Activated T-cell treated with anti-CD3 and anti-CD28 coated beads, Interleukin-2, amount 50 U/mL, for 24 hours (primary cell): ENCODE data around the gene TGM6.

Experiments
- DNase-seq: peaks from one replicate; pipeline ENCODE4 v3.0.0-alpha.2; 2020
- H3K27ac Mint-ChIP-seq: 2 replicates; pipeline ENCODE4 v1.8.0; 2020; ENCODE audit warnings: mild to moderate bottlenecking, mixed read lengths
- H3K27me3 Mint-ChIP-seq: 2 replicates; pipeline ENCODE4 v1.8.0; 2020; ENCODE audit warnings: mixed read lengths
- H3K36me3 Mint-ChIP-seq: 2 replicates; pipeline ENCODE4 v1.8.0; 2020; ENCODE audit warnings: low read depth, mixed read lengths
- H3K4me1 Mint-ChIP-seq: 2 replicates; pipeline ENCODE4 v1.8.0; 2020; ENCODE audit warnings: low read depth, mixed read lengths
- H3K4me3 Mint-ChIP-seq: 2 replicates; pipeline ENCODE4 v1.8.0; 2020; ENCODE audit warnings: mild to moderate bottlenecking, moderate library complexity, mixed read lengths
- H3K9me3 Mint-ChIP-seq: 2 replicates; pipeline ENCODE4 v1.8.0; 2020; ENCODE audit warnings: mixed read lengths

Gene TGM6

DNA sequence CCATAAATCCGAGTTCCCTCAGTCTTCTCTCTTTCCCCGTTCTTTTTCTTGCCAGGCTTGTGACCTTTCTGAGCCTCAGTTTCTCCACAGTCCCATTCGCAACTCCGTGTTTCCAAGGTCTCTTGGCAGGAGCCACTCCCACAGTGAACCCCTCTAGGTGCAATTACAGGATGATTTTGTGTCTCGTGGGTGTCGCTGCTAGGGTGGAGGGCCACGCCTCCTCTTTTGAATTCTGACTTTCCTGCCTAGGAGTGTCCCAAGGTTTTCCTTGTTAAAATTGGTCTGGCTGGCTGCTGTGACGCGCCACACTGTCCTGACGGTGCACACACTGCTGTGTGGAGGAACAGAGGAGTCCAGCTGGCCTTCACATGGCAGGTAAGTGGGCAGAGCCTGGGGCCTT lies at the start of gene TGM6:
Gene TGM6 (plus strand): TSS at position 301 of the 400 bp plus-strand sequence. CDS start 68 bp downstream, at position 369.
- Mint-ChIP-seq H3K9me3 (no peaks in the 10 kb centered on the region), H3K27ac (no peak within 1 kb of the TSS), H3K27me3 (peaks cover 14% of the 10 kb centered on the region), H3K36me3 (no peaks in the 10 kb centered on the region), H3K4me1 (peaks cover 21% of the 10 kb centered on the region), H3K4me3 (no peak within 1 kb of the TSS)
- DNase-seq = no peak

DNA sequence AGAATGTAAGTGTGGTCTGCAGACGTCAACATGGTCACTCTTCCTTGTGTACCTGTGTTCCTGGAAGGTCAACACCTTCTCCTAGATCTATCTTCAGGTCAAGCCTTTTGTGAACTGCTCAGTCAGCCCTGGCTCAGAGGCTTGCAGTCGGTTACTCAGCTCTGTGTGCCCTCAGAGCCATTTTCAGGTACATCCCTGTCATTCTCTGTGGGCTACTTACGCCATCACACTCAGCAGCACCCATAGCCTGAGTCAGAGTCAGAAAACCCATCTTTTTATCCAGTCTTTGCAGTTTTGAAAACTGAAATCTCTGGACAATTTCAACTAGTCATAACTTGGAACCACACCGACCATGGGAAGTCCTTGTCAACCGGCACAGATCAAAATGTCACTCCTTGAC lies 49.6 kb upstream of the TGM6 start:
- no peak for DNase-seq
- Mint-ChIP-seq H3K9me3 (no peaks in the 10 kb centered on the region), H3K4me3 (no peak overlapping the region), H3K4me1 (no peaks in the 10 kb centered on the region), H3K27me3 (peaks cover 12% of the 10 kb centered on the region), H3K36me3 (no peaks in the 10 kb centered on the region), H3K27ac (no peak overlapping the region)

DNA sequence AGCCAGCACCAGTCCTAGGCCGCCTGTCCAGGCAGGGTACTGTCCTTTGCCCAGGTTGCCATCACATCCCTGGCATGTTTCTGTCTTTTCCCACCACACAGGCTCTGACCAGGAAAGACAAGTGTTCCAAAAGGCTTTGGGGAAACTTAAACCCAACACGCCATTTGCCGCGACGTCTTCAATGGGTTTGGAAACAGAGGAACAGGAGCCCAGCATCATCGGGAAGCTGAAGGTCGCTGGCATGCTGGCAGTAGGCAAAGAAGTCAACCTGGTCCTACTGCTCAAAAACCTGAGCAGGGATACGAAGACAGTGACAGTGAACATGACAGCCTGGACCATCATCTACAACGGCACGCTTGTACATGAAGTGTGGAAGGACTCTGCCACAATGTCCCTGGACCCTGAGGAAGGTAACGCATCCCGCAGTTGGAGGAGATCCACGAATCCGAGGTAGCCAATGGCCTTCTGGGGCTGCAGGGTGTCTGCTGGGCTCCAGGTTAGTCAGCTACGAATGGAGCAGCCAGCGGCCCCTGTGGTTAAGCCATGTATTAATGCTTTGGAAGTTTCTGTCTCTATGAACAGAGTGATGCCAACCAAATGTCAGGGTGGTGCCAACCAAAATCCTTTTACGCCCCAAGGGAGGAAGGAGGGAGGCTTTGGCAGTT lies 48.7 kb upstream of the TGM6 start:
- H3K36me3 Mint-ChIP-seq = no peaks in the 10 kb centered on the region
- peaks cover 6% of the 10 kb centered on the region for H3K27me3 Mint-ChIP-seq
- DNase-seq = no peak
- no peak overlapping the region for H3K27ac Mint-ChIP-seq
- no peak overlapping the region for H3K4me3 Mint-ChIP-seq
- no peaks in the 10 kb centered on the region for H3K4me1 Mint-ChIP-seq
- H3K9me3 Mint-ChIP-seq = no peaks in the 10 kb centered on the region

DNA sequence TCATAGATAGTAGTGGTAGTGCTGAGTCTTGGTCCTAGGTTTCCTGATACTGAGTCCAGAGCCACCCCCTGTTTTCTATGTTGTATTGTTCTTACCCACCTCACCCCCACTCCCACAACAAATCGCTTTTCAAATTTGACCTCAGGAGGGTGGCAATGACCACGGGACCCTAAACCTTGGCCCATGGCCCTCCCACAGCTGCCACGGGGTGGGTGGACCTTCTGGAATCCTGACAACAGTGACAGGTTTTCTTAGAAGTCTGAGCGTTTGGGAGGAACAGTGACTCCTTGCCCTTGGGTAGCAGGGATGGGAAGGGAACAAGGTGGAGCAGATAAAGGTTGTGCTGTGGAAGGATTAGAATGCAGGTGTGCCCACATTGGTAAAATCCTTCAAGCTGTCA lies 48.0 kb upstream of the TGM6 start:
- Mint-ChIP-seq H3K27me3 (peaks cover 2% of the 10 kb centered on the region), H3K9me3 (no peaks in the 10 kb centered on the region), H3K4me1 (no peaks in the 10 kb centered on the region), H3K4me3 (no peak overlapping the region), H3K36me3 (no peaks in the 10 kb centered on the region), H3K27ac (no peak overlapping the region)
- DNase-seq = no peak

DNA sequence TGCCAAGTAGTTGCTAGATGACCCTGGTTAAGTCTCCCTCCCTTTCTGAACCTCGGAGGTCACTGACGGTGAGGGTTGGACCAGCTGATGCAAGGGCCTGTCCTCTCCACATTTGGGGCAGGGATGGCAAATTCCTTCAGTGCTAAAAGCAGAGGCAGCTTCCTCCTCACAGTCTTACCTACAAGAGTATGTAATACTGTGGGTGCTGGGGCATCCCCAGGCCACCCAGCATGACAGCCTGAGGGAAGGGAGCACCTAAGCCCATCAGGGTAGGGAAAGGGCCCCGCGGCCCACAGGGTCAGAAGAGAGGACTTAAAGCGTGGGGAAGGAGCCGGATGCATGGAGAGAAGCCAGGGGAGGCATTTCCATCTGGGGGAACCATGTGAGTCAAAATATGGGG lies 46.9 kb upstream of the TGM6 start:
- H3K4me3 Mint-ChIP-seq = no peak overlapping the region
- H3K27me3 Mint-ChIP-seq = no peaks in the 10 kb centered on the region
- H3K27ac Mint-ChIP-seq = no peak overlapping the region
- no peak for DNase-seq
- no peaks in the 10 kb centered on the region for H3K4me1 Mint-ChIP-seq
- H3K9me3 Mint-ChIP-seq = no peaks in the 10 kb centered on the region
- H3K36me3 Mint-ChIP-seq = no peaks in the 10 kb centered on the region

DNA sequence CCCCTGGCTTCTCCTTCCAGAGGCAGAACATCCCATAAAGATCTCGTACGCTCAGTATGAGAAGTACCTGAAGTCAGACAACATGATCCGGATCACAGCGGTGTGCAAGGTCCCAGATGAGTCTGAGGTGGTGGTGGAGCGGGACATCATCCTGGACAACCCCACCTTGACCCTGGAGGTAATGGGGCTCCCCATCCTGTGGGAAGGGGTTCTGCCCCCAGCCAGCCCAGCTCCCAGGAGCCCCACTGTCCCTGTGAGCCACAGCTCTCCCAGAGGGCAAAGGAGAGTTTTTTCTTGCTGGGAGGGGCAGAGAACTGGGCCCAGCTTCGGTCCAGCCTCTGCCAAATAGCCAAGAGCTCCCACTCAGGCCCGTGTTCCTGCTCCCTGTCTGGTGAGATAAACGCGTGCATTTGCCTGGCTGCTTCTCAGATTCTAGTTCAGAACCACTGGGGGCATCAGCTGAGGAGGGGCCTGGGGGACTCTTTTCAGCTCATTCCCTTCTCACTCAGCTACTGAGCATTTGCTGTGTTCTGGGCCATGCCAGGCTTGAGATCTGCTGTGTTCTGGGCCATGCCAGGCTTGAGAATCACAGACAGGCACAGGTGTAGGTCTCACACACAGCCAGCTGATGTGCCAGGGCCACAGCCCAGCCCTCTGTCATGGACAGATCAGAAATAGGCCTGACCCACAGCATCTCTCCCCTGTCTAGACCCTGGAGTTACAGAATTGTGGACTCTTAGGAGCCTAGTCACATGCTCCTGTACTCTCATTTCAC lies 45.4 kb upstream of the TGM6 start:
- no peak for DNase-seq
- Mint-ChIP-seq H3K4me1 (no peaks in the 10 kb centered on the region), H3K9me3 (no peaks in the 10 kb centered on the region), H3K27ac (no peak overlapping the region), H3K27me3 (peaks cover 3% of the 10 kb centered on the region), H3K4me3 (no peak overlapping the region), H3K36me3 (no peaks in the 10 kb centered on the region)

DNA sequence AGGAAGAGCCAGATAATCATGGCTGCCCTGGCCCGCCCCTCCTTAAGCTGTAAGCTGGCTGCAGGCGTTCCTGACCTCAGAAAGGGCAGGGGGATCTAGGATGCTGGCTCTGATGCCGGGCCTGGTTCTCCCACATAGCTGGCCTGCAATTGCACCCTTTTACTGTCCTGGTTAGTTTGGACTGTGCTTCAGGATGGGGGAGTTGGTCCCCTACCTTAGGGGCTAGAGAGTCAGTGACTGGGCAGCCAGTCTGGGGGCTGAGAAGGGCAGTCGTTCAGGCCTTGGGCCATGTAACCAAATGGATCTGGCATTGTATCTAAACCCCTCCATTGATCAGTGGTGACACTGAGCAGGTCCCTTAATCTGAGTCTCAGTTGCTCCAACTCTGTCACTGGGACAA lies 44.2 kb upstream of the TGM6 start:
- no peaks in the 10 kb centered on the region for H3K4me1 Mint-ChIP-seq
- no peak overlapping the region for H3K4me3 Mint-ChIP-seq
- H3K9me3 Mint-ChIP-seq = no peaks in the 10 kb centered on the region
- no peak overlapping the region for H3K27ac Mint-ChIP-seq
- peaks cover 7% of the 10 kb centered on the region for H3K27me3 Mint-ChIP-seq
- H3K36me3 Mint-ChIP-seq = no peaks in the 10 kb centered on the region
- no peak for DNase-seq

DNA sequence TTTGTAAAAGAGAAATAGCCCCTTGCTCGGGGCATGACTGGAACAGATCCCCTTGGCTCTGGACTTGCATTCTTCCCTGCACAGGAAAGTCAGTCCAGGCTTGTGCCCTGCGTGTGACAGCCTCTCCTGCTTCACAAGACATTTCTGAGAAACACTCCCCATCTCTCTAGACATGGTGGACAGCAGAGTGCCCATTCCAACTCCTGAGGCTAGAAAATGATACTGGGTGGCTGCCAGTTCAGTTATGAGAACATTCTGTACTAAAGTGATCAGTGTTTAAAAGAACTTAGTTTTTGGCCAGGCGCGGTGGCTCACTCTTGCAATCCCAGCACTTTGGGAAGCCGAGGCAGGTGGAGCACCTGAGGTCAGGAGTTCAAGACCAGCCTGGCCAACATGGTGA lies 43.6 kb upstream of the TGM6 start:
- H3K36me3 Mint-ChIP-seq = no peaks in the 10 kb centered on the region
- no peaks in the 10 kb centered on the region for H3K9me3 Mint-ChIP-seq
- H3K4me3 Mint-ChIP-seq = no peak overlapping the region
- no peak for DNase-seq
- H3K27ac Mint-ChIP-seq = no peak overlapping the region
- no peaks in the 10 kb centered on the region for H3K4me1 Mint-ChIP-seq
- H3K27me3 Mint-ChIP-seq = peaks cover 10% of the 10 kb centered on the region

DNA sequence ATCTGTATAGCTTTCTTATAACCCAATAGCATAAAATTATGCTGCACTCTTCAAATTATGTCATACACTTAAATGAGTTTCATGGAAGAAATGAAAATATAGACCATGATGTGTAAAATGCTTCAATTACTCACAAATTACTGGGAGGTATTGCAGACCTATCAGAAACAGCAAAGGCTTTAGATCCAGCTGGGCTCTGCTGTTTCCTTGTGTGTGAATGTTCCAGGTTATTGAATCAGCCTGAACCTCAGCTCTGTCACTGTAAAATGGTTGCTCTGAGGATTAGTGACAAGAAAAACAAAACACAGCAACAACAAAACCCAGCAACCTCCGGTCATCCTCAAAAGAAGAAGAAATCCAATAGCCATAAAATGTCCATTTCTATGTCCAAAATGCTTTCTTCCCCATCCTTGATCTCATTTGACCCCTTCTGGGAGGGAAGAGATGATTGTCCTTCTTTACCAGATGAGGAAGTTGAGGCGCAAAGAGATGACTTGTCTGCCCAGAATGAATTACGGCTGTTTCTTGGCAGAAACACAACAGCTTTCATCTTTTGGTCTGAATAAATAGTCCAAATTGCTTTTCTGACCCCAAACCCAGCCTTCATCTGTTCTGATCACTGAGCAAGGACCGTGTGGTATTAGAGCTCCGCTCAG lies 42.2 kb upstream of the TGM6 start:
- H3K4me1 Mint-ChIP-seq = no peaks in the 10 kb centered on the region
- no peak overlapping the region for H3K27ac Mint-ChIP-seq
- H3K36me3 Mint-ChIP-seq = no peaks in the 10 kb centered on the region
- H3K9me3 Mint-ChIP-seq = no peaks in the 10 kb centered on the region
- H3K4me3 Mint-ChIP-seq = no peak overlapping the region
- peaks cover 10% of the 10 kb centered on the region for H3K27me3 Mint-ChIP-seq
- DNase-seq = no peak

DNA sequence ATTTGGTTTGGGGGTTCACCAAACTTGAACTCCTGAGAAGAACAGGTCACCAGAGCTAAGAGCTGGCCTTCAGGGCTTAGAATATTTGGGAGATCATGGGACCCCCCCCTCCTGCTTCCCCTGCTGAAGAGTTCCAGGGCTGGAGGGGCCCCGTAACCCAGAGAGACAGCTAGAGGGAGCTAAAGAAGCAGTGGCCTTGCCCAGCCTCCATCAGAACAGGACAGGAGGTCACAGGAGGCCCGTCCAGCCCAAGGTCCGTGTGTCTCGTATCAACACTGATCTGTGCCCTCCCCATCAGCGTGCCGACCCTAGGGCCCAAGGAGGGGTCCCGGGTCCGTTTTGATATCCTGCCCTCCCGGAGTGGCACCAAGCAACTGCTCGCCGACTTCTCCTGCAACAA lies 40.6 kb upstream of the TGM6 start:
- H3K27me3 Mint-ChIP-seq = peaks cover 10% of the 10 kb centered on the region

DNA sequence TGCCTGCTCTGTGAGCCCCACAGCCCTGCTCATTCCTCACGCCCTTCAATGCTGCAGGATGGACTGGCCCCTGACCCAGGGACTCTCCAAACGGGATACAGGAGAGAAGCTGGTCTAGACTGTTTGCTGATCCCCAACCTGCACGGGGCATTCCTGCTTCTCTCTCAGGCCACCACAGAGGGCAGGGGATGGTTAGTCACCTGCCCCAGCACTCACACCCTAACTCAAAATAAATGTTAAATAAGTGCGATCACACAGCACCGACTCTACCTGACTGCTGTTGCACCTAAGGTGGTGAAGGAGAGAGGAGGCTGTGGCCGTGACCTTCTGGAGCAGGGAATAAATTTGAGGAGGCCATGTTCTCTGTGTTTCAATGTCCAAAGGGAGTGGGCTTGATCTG lies 39.9 kb upstream of the TGM6 start:
- no peak overlapping the region for H3K4me3 Mint-ChIP-seq
- H3K4me1 Mint-ChIP-seq = no peaks in the 10 kb centered on the region
- no peaks in the 10 kb centered on the region for H3K9me3 Mint-ChIP-seq
- no peaks in the 10 kb centered on the region for H3K36me3 Mint-ChIP-seq
- peaks cover 10% of the 10 kb centered on the region for H3K27me3 Mint-ChIP-seq
- no peak overlapping the region for H3K27ac Mint-ChIP-seq
- no peak for DNase-seq

More for the DNA sequence above, 40.6 kb upstream of the TGM6 start:
- Mint-ChIP-seq H3K36me3 (no peaks in the 10 kb centered on the region), H3K4me3 (no peak overlapping the region), H3K4me1 (no peaks in the 10 kb centered on the region), H3K9me3 (no peaks in the 10 kb centered on the region), H3K27ac (no peak overlapping the region)
- no peak for DNase-seq

DNA sequence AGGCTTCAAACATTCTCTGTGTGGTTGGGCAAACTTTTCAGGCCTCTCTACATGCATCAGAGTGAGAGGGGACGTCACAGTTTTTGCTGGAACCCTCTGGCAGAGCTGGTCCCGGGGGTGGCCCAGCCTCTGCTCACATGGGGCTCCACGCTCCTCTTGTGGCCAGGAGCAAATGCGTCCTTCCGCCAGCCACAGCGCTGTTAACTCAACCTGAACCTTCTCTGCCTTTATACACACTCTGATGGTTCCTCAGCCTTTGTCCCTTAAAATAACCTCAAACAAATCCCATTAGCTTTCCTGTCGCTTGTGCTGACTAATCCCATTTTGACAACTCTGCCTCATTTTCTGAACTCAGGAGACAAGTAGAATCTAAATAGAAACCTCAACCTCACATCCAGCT lies 39.4 kb upstream of the TGM6 start:
- Mint-ChIP-seq H3K4me3 (no peak overlapping the region), H3K4me1 (no peaks in the 10 kb centered on the region), H3K27ac (no peak overlapping the region), H3K27me3 (peaks cover 10% of the 10 kb centered on the region), H3K9me3 (no peaks in the 10 kb centered on the region), H3K36me3 (no peaks in the 10 kb centered on the region)
- no peak for DNase-seq

DNA sequence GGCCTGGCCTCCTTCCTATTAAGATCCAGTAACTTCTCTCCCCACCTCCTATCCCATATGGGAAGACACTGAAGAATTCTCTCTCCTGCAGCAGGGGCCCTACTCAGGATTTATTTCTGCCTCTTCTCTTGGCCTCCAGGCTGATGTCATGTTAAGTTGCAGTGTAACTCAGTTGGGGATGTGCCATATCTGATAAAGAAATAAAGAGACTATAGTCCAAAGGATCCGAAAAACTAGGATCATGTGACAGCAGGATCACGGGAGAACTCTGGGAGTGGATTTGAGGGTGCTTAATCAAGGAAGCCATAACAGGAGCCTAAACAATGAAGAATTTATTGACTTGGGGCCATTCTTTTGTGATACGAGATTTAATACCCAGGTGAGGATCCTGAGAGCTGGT lies 38.5 kb upstream of the TGM6 start:
- Mint-ChIP-seq H3K9me3 (no peaks in the 10 kb centered on the region), H3K36me3 (no peaks in the 10 kb centered on the region), H3K27ac (no peak overlapping the region), H3K4me3 (no peak overlapping the region), H3K4me1 (no peaks in the 10 kb centered on the region), H3K27me3 (peaks cover 12% of the 10 kb centered on the region)
- DNase-seq = no peak

DNA sequence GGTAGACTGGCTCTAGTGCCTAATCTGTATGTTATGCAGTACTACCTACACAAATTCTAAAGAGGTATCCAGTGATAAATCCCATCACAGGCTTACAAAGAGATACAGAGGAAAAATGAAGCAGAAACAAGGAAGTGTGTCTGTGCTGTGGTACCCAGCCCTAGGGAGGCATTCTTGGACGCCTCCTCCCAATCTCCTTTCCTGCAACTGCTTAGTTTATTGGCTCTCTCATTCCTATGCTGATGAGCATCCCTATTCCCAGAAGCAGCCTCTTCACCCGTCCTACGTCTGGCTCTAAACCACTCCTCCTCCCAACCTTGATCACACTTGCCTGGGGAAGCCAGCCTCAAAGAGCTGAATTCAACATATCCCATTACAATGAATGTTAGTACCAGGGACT lies 34.5 kb upstream of the TGM6 start:
- no peak for DNase-seq
- Mint-ChIP-seq H3K27me3 (peaks cover 22% of the 10 kb centered on the region), H3K36me3 (no peaks in the 10 kb centered on the region), H3K4me1 (no peaks in the 10 kb centered on the region), H3K4me3 (no peak overlapping the region), H3K27ac (no peak overlapping the region), H3K9me3 (no peaks in the 10 kb centered on the region)

DNA sequence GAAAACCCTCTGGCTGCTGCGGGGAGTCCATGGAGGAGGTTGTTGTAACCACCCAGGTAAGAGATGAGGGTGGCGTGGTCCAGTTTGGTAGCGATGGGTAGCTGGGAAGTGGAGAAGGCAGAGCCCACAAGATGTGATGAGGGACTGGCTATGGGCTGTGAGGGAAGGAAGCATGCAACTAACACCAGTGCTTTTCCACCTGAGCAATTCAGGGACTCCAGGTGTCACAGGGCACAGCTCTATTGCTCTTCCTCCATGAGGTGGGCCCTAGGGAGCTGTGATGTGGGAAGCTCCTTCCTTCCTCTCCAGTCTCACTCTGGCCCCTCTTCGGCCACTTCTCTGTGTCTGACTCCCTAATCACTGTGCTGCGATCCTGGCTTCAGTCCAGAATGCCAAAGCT lies 32.4 kb upstream of the TGM6 start:
- Mint-ChIP-seq H3K27ac (no peak overlapping the region), H3K27me3 (peaks cover 24% of the 10 kb centered on the region), H3K36me3 (no peaks in the 10 kb centered on the region), H3K4me1 (peaks cover 3% of the 10 kb centered on the region), H3K4me3 (no peak overlapping the region), H3K9me3 (no peaks in the 10 kb centered on the region)
- DNase-seq = no peak
